ENCODE data around the gene ASGR1.

Gene ASGR1

DNA sequence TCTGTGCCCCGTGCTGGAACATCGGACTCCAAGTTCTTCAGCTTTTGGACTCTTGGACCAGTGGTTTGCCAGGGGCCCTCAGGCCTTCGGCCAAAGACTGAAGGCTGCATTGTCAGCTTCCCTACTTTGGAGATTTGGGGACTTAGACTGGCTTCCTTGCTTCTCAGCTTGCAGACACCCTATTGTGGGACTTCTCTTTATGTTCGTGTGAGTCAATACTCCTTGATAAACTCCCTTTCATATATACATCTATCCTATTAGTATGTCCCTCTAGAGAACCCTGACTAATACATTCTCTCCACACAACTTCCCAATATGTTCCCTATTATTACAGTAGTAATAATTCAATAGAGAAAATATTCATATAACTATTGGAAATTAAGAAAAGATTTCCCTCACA is 55.3 kb downstream of the ASGR1 start:
- no peak for DNase-seq (ENCODE audit: low read depth in 2 of 2)

Data from stimulated activated CD8-positive, alpha-beta memory T cell treated with anti-CD3 and anti-CD28 coated beads, Interleukin-7, amount 100 ng/mL, for 1 hour (primary cell).